WTC11 (cell line): Measurements from ENCODE around the gene SYTL2. TPM values are rescaled to one million over a fixed set of nuclear protein-coding genes. Genes with fewer than 3 reads are reported as not detected.

Experiments
- CBFB ChIP-seq: sonication (generic); formaldehyde crosslinking; IDR thresholded peaks from 2 replicates; pipeline ENCODE4 v1.8.1; 2022; ENCODE audit warnings: mild to moderate bottlenecking, low read depth, missing genetic modification reagents
- CREB1 ChIP-seq: sonication (generic); formaldehyde crosslinking; IDR thresholded peaks from 2 replicates; pipeline ENCODE4 v1.8.0; 2023; ENCODE audit warnings: mild to moderate bottlenecking, missing genetic modification reagents
- CREM ChIP-seq: sonication (generic); formaldehyde crosslinking; IDR thresholded peaks from 2 replicates; pipeline ENCODE4 v1.8.1; 2022; ENCODE audit warnings: mild to moderate bottlenecking, missing genetic modification reagents, moderate library complexity
- GTF2I ChIP-seq: fragments of 250-450 bp; sonication (Bioruptor Pico); conservative IDR thresholded peaks from 2 replicates; pipeline ENCODE4 v1.4.0; 2021; ENCODE audit warnings: mild to moderate bottlenecking
- HMGXB4 ChIP-seq: sonication (generic); formaldehyde crosslinking; IDR thresholded peaks from 2 replicates; pipeline ENCODE4 v1.8.1; 2023; ENCODE audit warnings: mild to moderate bottlenecking, moderate library complexity, missing genetic modification reagents
- NFE2L1 ChIP-seq: sonication (generic); formaldehyde crosslinking; IDR thresholded peaks from 2 replicates; pipeline ENCODE4 v1.8.1; 2023; ENCODE audit warnings: missing genetic modification reagents
- NR2C2 ChIP-seq: sonication (generic); formaldehyde crosslinking; IDR thresholded peaks from 2 replicates; pipeline ENCODE4 v1.8.0; 2022; ENCODE audit warnings: mild to moderate bottlenecking, missing genetic modification reagents
- NR3C1 ChIP-seq: sonication (generic); formaldehyde crosslinking; conservative IDR thresholded peaks from 2 replicates; pipeline ENCODE4 v1.8.1; 2023; ENCODE audit warnings: low read depth, mild to moderate bottlenecking, missing genetic modification reagents
- RELA ChIP-seq: sonication (generic); formaldehyde crosslinking; IDR thresholded peaks from 2 replicates; pipeline ENCODE4 v1.8.1; 2022; ENCODE audit warnings: missing genetic modification reagents, mild to moderate bottlenecking, borderline replicate concordance
- SMAD4 ChIP-seq: sonication (generic); formaldehyde crosslinking; IDR thresholded peaks from 2 replicates; pipeline ENCODE4 v1.8.0; 2022; ENCODE audit warnings: mild to moderate bottlenecking, missing genetic modification reagents
- SOX15 ChIP-seq: fragments of 250-450 bp; sonication (Bioruptor Pico); IDR thresholded peaks from 2 replicates; pipeline ENCODE4 v1.9.0; 2021; ENCODE audit warnings: mild to moderate bottlenecking
- SP1 ChIP-seq: sonication (generic); formaldehyde crosslinking; conservative IDR thresholded peaks from 2 replicates; pipeline ENCODE4 v1.8.1; 2022; ENCODE audit warnings: missing genetic modification reagents
- TCF7 ChIP-seq: sonication (generic); formaldehyde crosslinking; IDR thresholded peaks from 2 replicates; pipeline ENCODE4 v1.8.0; 2022; ENCODE audit warnings: mild to moderate bottlenecking, low read depth, missing genetic modification reagents, moderate library complexity
- USF2 ChIP-seq: sonication (generic); formaldehyde crosslinking; IDR thresholded peaks from 2 replicates; pipeline ENCODE4 v1.8.1; 2023; ENCODE audit warnings: mild to moderate bottlenecking, missing genetic modification reagents, moderate library complexity
- ZNF219 ChIP-seq: sonication (generic); formaldehyde crosslinking; IDR thresholded peaks from 2 replicates; pipeline ENCODE4 v1.8.0; 2023; ENCODE audit warnings: missing genetic modification reagents, mild to moderate bottlenecking, borderline replicate concordance
- ZNF263 ChIP-seq: sonication (generic); formaldehyde crosslinking; IDR thresholded peaks from 2 replicates; pipeline ENCODE4 v1.8.1; 2022; ENCODE audit warnings: low read depth, mild to moderate bottlenecking, moderate library complexity, missing genetic modification reagents
- total RNA-seq: library from RNA; stranded (reverse); gene quantifications from 3 replicates; pipeline ENCODE4 v1.2.3, GENCODE V29; 2021
- TF ChIP-seq, protein P1 (sequence below): sonication (generic); formaldehyde crosslinking; IDR thresholded peaks from 2 replicates; pipeline ENCODE4 v1.8.0; 2023; ENCODE audit warnings: missing genetic modification reagents, mild to moderate bottlenecking, borderline replicate concordance
- TF ChIP-seq, protein P2 (sequence below): fragments of 250-450 bp; sonication (Bioruptor Pico); IDR thresholded peaks from 2 replicates; pipeline ENCODE4 v1.8.0; 2021; ENCODE audit warnings: mild to moderate bottlenecking
- TF ChIP-seq, protein P3 (sequence below): sonication (generic); formaldehyde crosslinking; IDR thresholded peaks from 2 replicates; pipeline ENCODE4 v1.8.1; 2022; ENCODE audit warnings: low read depth, mild to moderate bottlenecking, moderate library complexity, missing genetic modification reagents, borderline replicate concordance
- TF ChIP-seq, protein P4 (sequence below): sonication (generic); formaldehyde crosslinking; IDR thresholded peaks from 2 replicates; pipeline ENCODE4 v1.8.0; 2023; ENCODE audit warnings: missing genetic modification reagents
- TF ChIP-seq, protein P5 (sequence below): sonication (generic); formaldehyde crosslinking; IDR thresholded peaks from 2 replicates; pipeline ENCODE4 v1.8.0; 2022; ENCODE audit warnings: mild to moderate bottlenecking, missing genetic modification reagents
- TF ChIP-seq, protein P6 (sequence below): sonication (generic); formaldehyde crosslinking; IDR thresholded peaks from 2 replicates; pipeline ENCODE4 v1.8.1; 2022; ENCODE audit warnings: missing genetic modification reagents, borderline replicate concordance

Gene SYTL2
- total RNA-seq, 1 experiment from 2014 or later, result 7.1 TPM

DNA sequence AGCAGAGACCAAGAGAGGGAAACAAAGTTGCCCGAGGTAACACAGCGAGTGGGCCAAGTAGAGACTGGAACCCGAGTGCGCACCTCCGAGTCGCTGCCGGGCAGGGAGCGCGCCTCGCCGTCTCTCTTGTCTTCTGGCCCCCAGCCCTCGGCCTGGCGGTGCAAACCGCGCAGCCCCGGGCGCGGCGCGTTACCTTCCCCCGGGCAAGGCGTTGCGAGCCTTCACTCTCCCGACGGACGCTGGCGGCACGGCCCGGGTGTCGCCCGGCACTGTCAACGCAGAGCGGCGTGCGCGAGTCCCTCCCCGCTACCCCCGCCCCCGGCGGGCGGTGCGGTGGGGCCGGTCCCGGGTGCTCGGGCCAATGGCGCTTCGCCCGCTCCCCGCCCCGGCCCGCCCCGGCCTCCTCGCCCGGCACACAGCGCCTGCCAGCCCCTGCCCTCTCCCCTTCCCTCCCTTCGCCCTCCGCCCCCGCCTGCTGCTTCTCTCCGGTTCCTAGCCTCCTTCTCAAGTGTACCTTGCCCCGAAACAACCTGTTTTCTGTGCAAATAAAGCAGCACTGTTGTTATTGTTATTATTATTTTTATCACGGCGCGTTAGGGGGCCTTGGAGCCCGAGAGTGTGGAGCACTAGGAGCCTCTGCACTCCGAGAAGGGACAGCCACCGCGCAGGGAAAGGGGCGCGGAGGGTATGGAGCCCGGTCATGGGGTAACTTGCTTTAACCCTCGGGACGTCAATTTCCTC lies at the start of gene SYTL2 (continued):
- TF ChIP-seq, protein P1, sequence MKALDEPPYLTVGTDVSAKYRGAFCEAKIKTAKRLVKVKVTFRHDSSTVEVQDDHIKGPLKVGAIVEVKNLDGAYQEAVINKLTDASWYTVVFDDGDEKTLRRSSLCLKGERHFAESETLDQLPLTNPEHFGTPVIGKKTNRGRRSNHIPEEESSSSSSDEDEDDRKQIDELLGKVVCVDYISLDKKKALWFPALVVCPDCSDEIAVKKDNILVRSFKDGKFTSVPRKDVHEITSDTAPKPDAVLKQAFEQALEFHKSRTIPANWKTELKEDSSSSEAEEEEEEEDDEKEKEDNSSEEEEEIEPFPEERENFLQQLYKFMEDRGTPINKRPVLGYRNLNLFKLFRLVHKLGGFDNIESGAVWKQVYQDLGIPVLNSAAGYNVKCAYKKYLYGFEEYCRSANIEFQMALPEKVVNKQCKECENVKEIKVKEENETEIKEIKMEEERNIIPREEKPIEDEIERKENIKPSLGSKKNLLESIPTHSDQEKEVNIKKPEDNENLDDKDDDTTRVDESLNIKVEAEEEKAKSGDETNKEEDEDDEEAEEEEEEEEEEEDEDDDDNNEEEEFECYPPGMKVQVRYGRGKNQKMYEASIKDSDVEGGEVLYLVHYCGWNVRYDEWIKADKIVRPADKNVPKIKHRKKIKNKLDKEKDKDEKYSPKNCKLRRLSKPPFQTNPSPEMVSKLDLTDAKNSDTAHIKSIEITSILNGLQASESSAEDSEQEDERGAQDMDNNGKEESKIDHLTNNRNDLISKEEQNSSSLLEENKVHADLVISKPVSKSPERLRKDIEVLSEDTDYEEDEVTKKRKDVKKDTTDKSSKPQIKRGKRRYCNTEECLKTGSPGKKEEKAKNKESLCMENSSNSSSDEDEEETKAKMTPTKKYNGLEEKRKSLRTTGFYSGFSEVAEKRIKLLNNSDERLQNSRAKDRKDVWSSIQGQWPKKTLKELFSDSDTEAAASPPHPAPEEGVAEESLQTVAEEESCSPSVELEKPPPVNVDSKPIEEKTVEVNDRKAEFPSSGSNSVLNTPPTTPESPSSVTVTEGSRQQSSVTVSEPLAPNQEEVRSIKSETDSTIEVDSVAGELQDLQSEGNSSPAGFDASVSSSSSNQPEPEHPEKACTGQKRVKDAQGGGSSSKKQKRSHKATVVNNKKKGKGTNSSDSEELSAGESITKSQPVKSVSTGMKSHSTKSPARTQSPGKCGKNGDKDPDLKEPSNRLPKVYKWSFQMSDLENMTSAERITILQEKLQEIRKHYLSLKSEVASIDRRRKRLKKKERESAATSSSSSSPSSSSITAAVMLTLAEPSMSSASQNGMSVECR (CRISPR knock-in tag), result peak; percentile 89; the same call in 1 of the 2 replicates
- no peak for TF ChIP-seq CREB1
- TF ChIP-seq, protein P2, sequence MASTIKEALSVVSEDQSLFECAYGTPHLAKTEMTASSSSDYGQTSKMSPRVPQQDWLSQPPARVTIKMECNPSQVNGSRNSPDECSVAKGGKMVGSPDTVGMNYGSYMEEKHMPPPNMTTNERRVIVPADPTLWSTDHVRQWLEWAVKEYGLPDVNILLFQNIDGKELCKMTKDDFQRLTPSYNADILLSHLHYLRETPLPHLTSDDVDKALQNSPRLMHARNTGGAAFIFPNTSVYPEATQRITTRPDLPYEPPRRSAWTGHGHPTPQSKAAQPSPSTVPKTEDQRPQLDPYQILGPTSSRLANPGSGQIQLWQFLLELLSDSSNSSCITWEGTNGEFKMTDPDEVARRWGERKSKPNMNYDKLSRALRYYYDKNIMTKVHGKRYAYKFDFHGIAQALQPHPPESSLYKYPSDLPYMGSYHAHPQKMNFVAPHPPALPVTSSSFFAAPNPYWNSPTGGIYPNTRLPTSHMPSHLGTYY (CRISPR knock-in tag), result no peak
- TF ChIP-seq, protein P3, sequence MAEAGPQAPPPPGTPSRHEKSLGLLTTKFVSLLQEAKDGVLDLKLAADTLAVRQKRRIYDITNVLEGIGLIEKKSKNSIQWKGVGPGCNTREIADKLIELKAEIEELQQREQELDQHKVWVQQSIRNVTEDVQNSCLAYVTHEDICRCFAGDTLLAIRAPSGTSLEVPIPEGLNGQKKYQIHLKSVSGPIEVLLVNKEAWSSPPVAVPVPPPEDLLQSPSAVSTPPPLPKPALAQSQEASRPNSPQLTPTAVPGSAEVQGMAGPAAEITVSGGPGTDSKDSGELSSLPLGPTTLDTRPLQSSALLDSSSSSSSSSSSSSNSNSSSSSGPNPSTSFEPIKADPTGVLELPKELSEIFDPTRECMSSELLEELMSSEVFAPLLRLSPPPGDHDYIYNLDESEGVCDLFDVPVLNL (CRISPR knock-in tag), result no peak
- TF ChIP-seq, protein P4, sequence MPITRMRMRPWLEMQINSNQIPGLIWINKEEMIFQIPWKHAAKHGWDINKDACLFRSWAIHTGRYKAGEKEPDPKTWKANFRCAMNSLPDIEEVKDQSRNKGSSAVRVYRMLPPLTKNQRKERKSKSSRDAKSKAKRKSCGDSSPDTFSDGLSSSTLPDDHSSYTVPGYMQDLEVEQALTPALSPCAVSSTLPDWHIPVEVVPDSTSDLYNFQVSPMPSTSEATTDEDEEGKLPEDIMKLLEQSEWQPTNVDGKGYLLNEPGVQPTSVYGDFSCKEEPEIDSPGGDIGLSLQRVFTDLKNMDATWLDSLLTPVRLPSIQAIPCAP, result 0 out of 2 replicates have a peak, but pooled peaks have one; percentile 39
- TF ChIP-seq NFE2L1 (CRISPR knock-in tag), result 0 out of 2 replicates have a peak, but pooled peaks have one; percentile 51
- TF ChIP-seq, protein P5, sequence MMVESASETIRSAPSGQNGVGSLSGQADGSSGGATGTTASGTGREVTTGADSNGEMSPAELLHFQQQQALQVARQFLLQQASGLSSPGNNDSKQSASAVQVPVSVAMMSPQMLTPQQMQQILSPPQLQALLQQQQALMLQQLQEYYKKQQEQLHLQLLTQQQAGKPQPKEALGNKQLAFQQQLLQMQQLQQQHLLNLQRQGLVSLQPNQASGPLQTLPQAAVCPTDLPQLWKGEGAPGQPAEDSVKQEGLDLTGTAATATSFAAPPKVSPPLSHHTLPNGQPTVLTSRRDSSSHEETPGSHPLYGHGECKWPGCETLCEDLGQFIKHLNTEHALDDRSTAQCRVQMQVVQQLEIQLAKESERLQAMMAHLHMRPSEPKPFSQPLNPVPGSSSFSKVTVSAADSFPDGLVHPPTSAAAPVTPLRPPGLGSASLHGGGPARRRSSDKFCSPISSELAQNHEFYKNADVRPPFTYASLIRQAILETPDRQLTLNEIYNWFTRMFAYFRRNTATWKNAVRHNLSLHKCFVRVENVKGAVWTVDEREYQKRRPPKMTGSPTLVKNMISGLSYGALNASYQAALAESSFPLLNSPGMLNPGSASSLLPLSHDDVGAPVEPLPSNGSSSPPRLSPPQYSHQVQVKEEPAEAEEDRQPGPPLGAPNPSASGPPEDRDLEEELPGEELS (CRISPR knock-in tag), result peak; percentile 79; the same call in 1 of the 2 replicates
- TF ChIP-seq NR2C2, result no peak
- no peak; the same call in 1 of the 2 replicates for TF ChIP-seq HMGXB4 (CRISPR knock-in tag)
- TF ChIP-seq SOX15 (CRISPR knock-in tag), result no peak
- TF ChIP-seq SP1 (CRISPR knock-in tag), result peak; percentile 72; the same call in 1 of the 2 replicates
- no peak for TF ChIP-seq ZNF263 (CRISPR knock-in tag)
- TF ChIP-seq, protein P6, sequence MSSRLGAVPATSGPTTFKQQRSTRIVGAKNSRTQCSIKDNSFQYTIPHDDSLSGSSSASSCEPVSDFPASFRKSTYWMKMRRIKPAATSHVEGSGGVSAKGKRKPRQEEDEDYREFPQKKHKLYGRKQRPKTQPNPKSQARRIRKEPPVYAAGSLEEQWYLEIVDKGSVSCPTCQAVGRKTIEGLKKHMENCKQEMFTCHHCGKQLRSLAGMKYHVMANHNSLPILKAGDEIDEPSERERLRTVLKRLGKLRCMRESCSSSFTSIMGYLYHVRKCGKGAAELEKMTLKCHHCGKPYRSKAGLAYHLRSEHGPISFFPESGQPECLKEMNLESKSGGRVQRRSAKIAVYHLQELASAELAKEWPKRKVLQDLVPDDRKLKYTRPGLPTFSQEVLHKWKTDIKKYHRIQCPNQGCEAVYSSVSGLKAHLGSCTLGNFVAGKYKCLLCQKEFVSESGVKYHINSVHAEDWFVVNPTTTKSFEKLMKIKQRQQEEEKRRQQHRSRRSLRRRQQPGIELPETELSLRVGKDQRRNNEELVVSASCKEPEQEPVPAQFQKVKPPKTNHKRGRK, result no peak
- peak; percentile 46; the same call in 1 of the 2 replicates for TF ChIP-seq CBFB (CRISPR knock-in tag)
- 0 out of 2 replicates have a peak, but pooled peaks have one; percentile 31 for TF ChIP-seq SMAD4
- TF ChIP-seq NR3C1, result no peak
- TF ChIP-seq RELA (CRISPR knock-in tag), result peak; percentile 69
- 0 out of 2 replicates have a peak, but pooled peaks have one; percentile 60 for TF ChIP-seq TCF7
- no peak for TF ChIP-seq CREM (CRISPR knock-in tag)
- peak; percentile 41; the same call in 1 of the 2 replicates for TF ChIP-seq ZNF219 (CRISPR knock-in tag)
- TF ChIP-seq USF2, result peak; percentile 33; the same call in 1 of the 2 replicates
- no peak for TF ChIP-seq GTF2I (CRISPR knock-in tag)
